NCI-H774 (cell line): Measurements from ENCODE around the gene ANO10.

Source experiments
- DNase-seq: peaks from one replicate; lab custom pipeline; 2025; lab: John Stamatoyannopoulos, UW

ANO10 gene

DNA sequence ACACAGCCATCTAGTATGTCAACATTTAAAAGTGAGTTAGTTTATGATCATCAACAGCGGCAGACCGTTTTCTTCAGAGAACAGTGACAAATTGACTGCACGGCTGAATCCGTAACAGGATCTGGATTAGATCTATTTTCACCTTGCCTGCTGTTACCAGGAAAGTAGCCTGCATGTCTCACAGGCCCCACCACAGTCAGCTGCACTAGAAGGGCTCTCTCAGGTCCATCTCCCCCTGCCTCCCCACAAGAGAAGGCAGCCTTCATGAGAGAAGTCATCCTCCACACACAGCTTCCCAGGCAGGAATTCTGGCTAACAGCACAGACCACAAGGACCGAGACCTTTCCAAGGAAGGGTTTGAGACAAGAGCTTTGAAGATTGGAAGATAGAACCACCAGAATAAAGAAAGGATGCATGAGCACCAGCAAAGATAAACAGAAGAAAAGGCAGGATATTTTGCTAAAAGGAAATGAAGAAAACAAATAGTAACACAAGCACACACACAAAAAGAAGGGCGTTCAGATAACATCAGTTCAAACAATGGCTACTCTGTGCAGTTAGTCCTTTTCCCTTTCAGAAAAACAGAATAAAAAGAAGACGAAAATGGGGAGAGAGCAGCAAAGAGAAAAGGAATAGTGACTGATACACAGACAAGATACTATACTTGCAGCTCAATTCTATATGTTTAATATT lies 208.0 kb downstream of the ANO10 start:
- DNase-seq = no peak

- DNase-seq = no peak
Measured at GRCh38 chr3:43411429-43411828, 210.4 kb downstream of the ANO10 start.

DNA sequence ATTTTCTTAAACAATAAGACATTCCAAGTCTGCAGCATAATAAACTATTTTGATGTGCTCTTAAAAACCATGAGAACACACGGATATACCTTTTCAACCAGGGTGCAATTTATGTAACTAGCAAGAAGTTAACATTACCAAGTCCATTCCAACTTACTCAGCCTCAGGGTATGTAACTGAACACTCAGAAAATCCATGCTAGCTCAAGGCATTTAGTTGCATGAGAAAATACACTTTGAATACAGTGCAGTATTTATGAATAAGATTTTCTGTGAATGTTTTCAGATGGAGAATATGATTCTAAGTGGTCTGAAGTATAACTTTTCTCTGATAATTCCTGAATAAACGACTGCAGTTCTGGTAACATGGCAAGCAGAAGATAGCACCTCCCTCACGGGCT lies 211.2 kb downstream of the ANO10 start:
- no peak for DNase-seq

GRCh38 chr3:43409506-43409905 lies 212.3 kb downstream of the ANO10 start:
- DNase-seq = no peak

DNA sequence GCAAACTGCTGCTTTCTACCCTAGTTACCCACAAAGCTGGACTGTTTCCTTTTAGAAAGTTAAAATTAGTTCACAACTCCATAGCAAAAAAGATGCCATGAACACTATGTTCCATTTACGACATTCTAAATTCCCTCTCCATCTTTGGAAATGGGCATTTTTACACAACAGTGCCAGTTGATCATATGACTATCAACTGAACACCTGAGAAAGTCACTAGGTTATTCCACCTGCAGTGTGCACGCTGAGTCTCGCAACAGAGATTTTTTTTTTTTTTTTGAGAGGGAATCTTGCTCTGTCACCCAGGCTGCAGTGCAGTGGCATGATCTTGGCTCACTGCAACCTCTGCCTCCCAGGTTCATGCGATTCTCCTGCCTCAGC lies 215.2 kb downstream of the ANO10 start:
- DNase-seq = no peak

DNA sequence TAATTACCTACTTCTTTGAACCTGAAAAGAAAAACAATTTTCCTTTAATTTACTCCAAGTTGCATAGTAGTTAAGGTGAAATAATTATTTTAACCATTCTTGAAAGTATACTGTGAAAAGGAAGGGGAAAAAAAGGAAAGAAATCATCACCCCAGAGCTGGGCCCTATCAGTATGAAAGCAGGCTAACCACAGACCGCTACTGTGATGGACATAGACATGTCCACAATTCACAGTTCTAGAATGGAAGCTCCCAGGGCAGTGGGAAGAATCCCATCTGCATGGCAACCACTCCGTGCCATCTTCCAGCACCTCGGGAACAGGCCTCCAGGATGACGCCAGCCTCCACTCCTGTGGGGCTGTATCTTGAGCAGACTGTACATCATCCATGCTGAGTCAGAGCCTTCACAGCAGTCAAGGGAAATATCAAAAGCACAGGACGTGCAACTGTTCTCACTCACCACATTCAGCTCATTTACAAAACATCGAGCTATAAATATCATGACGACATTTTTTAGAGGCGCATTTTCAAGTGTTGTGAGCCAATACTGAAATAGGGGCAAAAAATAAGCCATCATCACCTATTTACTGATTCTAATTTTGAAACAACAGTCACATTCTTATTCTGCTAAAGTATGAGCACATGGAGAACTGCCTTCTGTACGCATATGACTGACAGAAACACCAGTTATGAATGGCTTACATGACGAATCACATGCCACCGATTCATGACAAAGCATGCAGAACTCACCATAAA lies 215.7 kb downstream of the ANO10 start:
- no peak for DNase-seq

- no peak for DNase-seq
Measured at GRCh38 chr3:43400781-43401730, 220.8 kb downstream of the ANO10 start.

DNA sequence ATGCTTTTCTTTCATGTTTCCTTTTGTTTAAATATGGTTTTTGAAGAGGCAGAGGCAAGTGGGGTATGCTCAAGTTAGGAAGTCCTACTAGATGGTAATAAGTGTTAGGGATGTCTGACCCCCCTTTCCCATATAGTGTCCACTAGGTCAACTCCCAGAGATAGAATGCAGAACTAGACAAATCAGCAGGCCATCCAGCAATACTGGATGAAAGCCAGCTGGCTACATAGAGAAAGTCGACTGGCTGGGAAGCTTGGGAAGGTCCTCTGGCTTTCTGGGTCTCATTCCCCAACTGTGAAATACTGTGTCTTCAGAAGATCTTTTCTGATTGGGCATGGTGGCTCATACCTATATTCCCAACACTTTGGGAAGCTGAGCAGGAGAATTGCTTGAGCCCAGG lies 221.6 kb downstream of the ANO10 start:
- no peak for DNase-seq

DNA sequence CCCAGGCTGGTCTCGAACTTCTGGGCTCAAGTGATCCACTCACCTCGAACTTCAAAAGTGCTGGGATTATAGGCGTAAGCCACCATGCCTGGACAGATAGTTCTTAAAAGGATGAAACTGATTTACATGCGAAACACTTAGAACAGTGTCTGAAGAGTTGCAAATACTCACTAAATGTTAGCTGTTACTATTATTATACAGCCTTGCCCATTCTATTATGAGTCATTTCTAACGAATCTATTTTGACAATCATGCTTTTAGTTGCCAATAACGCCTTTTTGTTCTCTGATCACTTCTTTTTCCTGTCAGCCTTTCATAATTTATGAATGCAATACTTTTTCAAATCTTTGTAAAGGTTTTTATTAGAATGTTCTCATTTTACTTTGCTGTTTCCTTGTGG lies 222.8 kb downstream of the ANO10 start:
- no peak for DNase-seq

GRCh38 chr3:43394041-43394554 lies 227.7 kb downstream of the ANO10 start:
- no peak for DNase-seq

DNA sequence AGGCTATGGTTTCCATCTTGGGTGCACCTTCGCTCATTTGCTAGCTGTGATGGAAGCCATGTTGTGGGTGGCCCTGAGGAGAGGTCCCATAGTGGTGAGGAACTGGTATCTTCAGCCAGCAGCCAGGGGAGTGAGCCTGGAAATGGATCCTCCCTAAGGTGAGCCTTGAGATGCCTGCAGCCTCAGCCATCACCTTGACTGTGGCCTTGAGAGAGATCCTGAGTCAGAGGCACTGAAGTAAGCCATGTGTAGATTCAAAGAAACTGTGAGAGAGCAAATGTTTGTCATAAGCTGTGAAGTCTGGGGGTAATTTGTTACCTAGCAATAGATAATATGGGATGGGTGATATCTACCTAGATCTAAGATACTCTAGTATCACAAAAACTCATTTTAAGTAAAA lies 230.2 kb downstream of the ANO10 start:
- no peak for DNase-seq

DNA sequence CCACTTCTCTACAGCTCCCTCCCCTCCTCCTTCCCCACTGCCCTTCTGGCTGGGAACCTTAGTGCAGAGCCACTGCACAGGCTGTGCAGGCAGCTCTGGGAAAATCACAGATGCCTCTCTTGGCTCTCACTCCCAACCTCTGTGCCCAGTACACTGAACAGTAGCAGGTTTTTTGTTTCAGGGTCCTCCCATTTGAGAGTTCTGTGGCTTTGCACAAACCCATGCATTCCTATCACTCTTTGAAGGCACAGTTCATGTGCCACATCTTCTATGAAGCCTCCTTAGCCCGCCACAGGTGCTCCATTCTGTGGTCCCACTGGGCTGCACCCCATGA lies 231.6 kb downstream of the ANO10 start:
- no peak for DNase-seq

- no peak for DNase-seq
Measured at GRCh38 chr3:43389388-43390254, 232.2 kb downstream of the ANO10 start.

DNA sequence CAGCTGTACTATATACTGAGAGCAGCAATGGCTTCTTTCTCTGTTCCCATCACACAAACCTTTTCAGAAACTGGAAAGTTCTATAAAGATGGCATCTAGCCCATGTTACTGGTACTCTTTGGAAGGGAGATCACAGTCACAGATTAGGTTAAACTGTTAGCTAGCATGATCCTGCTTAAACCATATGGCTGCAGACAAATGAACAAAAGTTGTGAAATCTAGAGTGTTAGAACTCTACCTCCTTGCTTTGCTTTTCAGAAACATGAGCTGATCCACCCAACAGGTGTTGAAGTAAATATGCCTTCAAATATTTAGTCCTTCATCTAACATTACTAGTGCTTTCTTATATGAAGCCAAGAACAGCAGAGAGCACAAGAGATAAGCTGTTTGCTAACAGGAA lies 232.9 kb downstream of the ANO10 start:
- no peak for DNase-seq

GRCh38 chr3:43388175-43388574 lies 233.6 kb downstream of the ANO10 start:
- DNase-seq = no peak

GRCh38 chr3:43379343-43379742 lies 242.5 kb downstream of the ANO10 start:
- no peak for DNase-seq

DNA sequence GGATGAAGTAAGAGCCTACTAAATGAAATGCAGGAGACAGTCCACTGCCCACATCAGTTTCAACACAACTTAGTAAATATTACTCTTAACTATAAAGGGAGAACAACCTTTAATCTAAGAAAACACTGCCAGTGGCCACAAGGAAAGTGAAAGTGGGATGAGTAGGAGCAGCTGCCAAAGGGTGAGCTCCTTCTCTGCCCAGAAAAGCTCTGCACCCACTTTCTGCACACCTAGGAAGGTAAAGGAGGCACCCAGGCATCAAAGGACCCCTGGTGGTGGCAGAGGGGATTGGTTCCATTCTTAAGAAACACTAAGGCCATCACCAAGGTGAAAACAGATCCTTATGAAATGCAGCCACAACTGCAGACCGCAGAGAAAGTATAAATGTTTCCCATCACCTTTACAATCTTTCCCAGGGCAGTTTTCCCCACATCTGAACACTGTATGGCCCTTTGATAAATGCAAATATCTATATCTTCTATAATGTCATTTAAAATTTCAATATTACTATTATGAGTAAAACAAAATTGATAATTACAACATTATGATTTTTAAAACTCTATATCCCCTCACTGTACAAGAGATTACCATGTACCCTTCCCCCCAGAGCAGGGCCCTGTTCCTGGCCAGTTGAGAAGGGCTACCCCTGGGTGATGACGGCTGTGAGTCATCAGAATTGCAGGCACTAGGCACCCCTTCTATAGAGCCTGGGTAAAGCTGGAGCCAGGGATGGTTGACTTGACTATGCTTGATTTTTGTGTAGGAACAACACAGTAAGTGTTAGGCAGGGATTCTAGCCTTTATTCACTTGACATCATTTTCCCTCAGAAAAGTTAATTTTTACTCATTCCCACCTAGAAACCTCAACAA lies 243.5 kb downstream of the ANO10 start:
- DNase-seq = no peak

DNA sequence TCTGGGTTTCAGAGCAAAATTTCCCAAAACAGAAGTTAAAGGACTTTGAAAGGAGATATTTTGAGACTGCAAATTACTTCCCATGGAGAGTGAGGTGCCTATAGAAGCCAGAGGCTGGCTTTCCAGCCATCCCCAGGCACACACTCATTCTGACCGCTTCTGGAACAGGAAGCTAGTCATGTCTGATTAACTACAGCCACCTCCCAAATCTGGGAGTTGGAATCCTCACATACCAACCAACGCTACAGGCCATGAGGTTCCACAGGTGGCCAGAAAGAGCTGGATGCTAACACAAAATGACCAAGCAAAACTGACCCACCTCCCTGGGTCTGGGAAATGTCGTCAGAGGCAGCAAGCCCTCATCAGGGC lies 248.3 kb downstream of the ANO10 start:
- no peak for DNase-seq

- no peak for DNase-seq
Measured at GRCh38 chr3:43372809-43373559, 248.8 kb downstream of the ANO10 start.
